ENCODE results near the gene TIPRL.
"Not testable (repeated sequence)": the region's sequence is repeated elsewhere in the genome, so short reads cannot be mapped to it uniquely, and the experiment has no call there.

TIPRL gene

DNA sequence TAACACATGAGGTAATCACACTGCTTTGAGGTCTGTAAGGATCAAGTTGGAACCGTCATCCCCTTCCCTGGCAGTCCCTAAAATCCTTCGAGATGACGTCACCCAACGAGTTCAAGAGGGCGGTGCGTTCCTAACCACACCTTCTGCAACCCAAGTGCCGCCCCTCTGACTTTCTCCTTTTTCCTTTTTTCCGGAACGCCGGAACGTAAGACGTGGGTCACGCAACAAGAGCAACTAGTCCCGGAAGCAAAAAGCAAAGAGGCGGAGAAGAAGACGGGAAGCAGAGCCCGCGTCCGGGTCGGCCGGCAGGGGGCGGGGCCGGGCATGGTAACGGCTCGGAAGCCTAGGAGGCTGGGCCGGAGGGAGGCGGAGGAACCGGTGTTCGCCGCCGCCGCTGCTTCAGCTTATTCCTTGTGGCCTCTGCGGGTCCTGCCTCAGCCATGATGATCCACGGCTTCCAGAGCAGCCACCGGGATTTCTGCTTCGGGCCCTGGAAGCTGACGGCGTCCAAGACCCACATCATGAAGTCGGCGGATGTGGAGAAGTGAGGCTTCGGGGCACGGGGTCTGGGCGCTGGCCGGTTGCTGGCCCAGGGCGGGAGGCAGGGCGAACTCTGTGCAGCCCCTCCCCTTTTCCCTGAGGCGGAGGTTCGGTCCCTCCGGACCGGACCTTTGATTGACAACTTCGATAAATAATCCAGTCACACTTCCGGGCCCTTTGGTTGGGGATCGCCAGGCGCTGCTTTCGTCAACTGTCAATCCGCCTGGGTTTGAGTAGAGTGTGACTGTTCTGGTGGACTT is at the start of gene TIPRL:
Gene TIPRL, plus strand, starts transcription at position 325 of the 800 bp plus-strand sequence. Its CDS starts 116 bp downstream, at position 441.
- peak; percentile 95 for DNase-seq

DNA sequence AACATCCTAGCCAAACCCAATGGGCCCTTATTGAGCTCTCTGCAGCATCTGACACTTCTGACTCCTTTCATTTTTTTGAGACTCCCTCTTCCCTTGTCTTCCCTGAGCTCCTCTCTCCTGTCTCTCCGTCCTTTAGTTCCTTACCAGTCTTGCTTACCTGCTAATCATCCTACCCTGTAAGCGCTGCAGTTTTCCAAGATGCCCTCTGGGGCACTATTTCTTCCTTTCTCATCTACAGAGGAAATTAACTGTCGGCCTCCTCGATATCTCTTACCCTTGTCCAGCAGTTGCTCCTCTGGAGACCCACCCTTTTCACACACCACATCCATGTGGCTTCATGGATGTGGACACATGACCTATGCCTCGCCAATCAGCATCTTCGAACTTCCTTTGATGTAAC is 48.8 kb upstream of the TIPRL start:
- no peak for DNase-seq

DNA sequence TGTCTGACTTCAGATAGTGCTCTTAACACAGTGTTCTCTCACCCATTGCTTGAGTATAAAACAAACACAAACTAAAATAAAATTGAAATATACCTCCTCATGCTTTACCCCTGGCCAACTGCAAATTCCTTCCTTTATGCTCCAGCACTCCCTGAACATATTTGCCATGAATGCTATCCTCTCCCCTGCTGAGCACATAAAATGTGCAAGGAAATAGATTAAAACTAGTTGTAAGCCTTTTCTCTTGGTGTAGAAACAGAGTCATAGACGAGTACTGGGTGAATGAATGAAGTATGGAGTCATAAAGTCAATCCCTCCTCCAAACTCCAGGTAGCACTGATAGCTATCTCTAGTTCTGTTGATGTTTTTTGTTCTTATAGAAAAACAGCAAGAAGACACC is 44.6 kb upstream of the TIPRL start:
- no peak for DNase-seq

DNA sequence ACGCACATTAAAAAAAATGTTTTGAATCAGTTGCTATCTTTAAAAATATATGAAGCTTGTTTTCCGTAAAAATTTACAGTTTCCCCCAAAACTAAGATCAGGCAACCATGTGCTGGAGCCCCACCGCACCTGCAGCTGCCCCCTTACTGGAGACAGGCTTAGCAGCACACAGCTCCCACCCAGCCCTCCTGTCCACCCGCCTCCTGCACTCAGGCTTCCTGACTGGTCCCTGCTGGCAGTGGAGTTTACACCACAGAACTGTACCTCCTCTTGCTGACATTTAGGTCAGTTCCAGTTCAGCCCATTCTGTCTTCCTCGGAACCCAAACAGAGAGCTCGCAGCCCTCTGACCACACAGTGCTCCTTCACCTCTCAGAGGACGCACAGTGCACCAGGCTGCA is 44.1 kb upstream of the TIPRL start:
- no peak for DNase-seq

DNA sequence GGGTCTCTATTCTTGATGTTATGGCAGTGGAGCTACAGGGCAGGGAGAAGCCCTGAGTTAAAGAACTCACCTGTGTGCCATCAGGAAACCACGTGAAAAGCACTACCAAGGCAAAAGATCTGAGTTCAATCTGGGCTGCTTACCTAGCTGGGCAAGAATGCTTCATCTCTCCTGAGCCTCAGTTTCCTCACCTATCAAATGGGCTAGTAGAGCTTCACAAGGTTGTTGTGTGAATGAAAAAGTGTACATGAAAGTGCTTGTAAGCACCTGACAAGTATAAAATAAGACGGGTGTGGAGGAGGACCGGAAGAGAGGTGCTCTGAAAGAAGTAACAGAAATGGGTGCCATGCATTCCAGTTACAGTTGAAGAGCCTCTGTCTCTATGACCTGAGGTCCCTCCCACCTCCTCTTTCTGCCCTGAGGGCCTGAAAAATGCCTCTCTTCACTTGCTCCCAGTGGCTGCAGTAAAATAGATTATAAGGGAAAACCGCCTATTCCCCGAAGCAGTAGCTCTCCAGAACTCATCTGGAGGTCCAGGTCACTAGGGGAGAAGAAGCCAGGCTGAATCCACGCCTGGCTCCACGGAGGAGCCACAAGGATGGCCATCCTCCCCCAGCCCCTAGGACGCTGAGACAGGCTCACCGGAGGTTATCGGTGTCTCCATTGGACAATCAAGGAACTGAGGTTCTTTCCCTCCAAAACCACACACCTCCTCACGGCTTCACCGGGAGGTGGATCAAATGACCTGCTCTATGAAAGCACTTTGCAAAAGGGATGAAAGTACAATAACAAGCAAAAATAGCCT is 43.4 kb upstream of the TIPRL start:
- no peak for DNase-seq

DNA sequence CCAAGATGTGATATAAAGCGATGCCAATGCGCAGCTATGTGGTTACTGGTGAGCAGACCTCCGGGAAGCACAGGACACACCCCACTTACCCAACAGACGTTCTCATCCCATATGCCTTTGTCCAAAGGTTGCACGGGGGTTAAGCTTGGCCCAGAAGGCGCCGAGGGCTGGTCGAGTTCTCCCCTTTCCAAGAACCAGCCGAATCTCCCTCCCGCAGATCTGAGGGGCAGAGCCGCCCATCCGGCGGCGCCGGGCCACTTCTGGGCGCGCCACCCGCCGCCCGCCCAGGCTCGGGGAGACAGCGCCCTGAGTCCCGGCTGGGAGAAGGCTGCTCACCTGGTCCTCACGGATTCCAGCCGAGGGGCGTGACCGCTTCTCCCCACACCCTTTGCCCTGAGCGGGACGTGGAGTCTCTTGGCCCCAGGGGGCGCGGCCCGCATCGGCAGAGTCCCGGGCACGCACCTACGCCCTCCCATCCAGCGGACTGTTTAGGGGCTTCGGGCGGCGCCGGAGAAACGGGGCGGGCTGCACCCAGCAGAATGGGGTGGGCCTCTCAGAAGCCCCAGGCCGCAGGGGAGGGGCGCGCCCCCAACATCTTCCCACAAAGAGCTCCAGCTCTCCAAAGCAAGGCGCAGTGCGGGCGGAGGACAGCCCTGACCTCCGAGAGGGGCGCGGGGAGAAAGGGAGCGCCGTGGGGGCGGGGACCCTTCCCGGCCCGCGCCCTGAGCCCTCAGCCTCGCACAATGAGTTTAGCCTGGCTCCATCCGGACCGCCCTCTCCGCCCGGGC is 42.6 kb upstream of the TIPRL start:
- DNase-seq, result peak; percentile 15

DNA sequence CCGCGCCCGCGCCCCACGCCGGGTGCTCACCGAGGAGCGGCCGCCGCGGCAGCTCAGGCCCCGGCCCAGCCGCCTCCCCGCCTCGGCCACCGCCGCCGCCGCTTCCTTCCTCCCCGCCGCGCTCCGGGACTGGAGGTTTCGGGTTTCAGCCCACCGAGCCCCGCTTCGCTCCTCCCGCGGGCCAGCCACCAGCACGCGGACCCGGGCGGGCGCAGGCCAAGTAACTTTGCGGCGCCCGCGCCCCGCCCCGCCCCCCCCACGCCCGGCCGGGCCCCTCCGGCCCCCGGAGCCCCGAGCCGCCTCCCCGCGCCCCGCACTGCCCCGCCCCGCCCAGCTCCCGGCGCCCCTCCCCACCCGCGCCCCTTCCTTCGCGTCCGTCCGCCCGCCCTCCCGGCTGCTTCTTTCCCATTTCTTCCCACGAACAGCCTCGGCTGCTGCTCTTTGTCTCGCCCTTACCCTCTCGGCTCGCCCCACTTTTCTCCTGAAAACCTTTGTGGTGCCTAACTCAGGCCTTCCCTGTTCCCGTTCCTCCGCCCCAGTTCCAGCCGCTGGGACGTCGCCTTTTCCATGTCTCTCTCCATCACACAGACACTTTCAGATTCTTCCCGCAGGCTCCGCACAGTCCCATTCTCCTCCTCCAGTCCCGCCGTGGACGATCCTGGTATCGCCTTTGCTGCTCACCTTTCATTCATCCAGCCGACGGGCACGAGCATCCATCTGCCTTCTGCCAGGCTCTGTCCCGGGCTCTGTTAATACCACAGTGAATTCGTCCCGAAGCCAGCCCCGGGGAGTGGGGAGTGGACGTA is 41.9 kb upstream of the TIPRL start, which contains the start of gene GPR161:
Gene GPR161, minus strand, starts transcription at position 222 of the 806 bp plus-strand sequence. CDS start 32,080 bp downstream, outside the sequence.
- peak; percentile 44 for DNase-seq

DNA sequence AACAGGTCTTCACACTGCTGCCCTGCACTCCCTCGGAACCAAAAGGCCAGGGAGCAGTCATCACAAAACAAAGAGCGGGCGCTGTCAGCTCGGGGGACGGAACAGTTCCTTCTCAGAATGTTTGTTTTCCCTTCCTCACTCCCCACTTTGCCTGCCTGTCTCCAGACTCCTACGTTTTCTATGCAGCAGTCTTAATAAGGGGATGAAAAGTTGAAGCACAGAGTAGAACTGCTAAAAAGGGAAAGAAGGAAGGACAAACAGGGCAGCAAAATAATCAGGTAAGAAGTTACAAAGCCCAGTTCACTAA is 41.3 kb upstream of the TIPRL start:
- no peak for DNase-seq

DNA sequence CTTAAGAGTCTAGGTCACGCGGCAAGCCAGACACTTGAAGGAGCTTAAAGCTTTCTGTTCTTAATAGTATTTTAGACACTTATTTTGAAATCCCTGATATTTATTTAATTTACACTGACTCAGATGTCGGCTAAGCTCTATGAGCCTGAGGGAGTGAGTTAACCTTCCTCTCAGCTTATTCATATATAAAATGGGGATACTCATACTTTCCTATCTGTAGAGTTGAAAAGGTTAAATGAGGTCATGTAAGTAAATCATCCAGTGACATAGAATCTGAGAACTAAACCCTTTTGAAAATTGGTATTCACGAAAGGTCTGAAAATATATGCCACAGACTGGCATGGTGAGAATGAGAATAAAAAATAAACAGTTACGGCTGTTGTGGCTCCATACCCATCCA is 40.6 kb upstream of the TIPRL start:
- no peak for DNase-seq

DNA sequence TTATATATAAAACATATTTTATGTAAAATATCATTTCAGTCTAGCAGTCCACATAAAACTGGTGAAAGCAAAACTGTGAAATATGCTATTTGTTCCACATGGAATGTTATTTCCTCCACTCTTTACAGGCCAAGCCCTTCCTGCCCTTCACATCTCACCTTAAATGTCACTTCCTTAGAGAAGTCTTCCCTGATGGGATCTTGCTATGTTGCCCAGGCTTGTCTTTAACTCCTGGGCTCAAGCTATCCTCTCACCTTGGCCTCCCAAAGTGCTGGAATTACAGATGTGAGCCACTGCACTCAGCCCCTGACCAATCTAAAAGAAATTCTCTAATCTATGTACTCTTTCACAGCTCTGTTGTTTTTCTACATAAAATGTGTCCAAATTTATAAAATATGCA is 39.7 kb upstream of the TIPRL start:
- DNase-seq, result no peak

DNA sequence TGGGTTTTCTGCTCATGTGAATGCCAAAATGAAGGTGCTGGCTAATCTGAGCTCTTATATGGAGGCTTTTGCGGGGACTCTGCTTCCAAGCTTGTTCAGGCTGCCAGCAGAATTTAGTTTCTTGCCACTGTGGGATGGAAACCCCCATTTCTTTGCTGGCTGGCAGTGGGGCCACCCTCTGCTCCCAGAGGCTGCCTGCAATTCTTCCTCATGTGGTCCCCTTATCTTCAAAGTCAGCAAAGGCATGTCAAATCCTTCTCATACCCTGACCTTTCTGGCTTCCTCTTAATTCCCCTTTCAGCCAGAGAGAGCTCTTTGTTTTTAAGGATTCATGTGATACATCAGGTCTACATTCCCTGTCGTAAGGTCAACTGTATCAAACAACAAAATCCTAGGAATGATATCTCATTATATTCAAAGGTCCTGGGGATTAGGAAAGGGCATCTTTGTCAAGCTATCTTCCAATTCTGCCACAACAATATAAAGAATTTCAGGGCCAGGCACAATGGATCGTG is 36.8 kb upstream of the TIPRL start:
- no peak for DNase-seq

DNA sequence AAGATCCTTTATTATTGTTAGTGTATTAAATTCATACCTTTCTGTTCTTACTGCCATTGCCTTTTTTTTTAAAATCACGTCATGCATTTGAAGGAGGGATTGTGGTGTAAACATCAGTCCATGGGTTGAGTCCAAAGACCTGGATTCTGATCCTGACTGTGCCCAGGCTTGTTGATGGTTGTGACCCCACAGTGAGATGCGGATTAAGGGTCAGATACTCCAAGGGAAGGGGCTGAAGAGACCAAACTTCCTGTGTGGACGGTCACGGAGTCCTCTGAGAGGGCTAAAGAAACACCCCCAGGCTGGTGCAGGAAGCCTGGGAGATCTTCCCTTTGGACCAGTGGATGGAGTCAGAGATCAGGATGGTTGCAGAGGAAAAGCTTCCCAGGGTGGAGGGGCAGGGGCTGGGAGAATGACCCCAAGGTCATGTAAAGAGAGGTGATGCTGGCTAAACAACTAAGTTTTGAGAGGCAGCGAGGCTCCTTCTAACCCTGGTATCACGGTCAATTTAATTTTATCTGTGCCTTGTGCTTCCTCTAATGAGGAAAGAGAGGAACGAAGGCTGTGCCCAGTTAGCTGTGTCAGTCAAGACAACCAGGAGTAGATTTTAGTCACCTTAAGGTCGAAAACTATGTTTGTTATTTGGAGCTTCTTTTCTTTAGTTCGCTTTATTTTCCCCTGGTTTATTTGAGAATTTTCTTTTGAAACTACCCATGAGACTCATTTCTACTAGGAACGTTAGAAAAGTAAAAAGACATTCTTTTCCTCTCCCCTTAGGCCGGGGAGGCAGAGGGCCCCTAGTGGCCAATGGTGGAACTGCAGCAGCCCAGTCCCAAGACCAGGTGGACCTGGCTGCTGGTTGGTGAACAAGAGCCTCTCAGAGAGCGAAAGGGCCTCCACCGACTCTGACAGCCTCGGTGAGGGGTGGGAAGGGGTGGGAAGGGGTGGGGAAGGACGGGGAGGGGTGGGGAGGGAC is 33.3 kb upstream of the TIPRL start:
- DNase-seq, result peak; percentile 87

DNA sequence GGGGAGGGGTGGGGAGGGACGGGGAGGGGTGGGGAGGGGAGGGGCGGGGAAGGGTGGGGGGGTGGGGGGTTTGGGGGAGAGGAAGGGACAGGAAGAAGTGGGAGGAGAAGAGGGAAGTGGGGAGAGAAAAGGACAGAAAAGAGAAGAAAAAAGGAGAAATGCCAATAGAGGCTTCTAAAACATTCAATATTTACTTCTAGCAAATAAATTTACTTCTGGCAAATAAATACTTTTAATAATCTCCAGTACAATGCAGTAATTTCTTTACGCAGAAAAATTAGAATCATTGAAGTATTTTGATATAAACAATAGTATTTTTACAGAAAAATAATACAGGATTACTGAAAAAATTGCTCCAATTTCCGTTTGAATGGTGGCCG is 32.6 kb upstream of the TIPRL start:
- no peak for DNase-seq

DNA sequence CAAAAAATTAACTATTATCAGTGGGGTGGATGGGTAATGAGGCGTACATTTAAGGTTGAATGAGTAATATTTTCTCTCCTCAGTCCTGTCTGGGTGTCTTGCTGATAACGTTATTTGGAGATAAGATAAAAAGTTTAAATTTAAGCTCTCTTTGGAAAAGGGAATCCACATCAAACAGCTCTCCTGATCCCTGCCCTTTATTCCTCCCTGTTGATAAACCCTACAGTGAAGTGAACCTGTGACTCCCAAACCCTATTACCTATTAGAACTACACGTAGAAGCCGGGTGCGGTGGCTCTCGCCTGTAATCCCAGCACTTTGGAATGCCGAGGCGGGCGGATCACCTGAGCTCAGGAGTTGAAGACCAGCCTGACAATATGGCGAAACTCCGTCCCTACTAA is 32.1 kb upstream of the TIPRL start:
- DNase-seq, result no peak

DNA sequence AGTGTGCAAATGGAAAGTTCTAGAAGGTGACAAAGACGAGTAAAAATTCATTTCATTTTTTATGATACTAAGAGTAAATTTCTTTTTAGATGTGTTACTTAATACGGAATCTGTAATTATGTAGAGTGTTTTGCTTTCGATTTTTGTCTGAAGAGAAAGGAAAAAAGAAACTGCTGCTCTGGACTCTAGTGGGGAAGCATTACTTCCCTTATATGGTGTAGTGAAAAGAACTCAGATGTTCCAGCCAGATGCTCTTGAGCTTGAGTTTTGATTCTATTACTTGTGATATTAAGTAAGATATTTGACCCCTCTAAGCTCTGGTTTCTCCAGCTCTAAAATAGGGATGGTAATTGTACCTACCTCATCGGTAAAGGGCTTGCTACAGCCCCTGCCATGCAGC is 29.8 kb upstream of the TIPRL start:
- no peak for DNase-seq

DNA sequence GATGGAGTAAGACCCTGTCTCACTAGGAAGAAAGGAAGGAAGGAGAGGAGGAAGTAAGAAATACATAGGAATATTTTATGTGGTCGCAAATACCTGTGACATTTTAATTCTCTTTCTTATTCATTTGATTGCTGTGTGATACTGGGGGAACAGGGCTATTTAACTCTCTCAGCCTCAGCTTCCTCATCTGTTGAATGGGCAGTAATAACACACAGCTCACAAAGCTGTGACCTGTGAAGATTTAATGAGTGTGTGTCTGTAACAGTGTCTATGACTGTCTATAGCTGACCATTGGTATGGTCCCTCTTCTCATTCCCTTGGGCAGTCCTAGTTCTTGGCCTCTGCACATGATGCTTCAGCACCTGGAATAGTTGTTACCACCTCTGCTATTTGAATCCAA is 28.5 kb upstream of the TIPRL start:
- DNase-seq, result no peak

DNA sequence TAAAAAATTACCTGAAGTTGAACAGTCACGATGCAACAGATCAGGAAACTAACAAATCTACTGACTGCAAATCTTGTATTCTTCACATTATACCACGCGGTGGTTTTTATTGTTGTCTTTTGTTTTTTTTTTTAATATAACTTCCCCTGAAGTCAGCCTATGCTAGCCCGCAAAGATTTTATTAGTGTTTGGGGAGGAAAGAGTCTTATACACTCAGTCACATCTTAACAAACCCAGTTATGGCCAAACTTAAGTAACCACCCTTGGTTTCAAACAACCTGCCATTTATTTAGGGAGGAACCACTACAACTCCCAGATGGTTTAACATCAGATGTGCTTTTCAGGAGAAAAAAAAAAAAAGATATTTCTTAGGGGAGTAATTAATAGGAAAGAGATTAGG is 26.8 kb upstream of the TIPRL start:
- no peak for DNase-seq

DNA sequence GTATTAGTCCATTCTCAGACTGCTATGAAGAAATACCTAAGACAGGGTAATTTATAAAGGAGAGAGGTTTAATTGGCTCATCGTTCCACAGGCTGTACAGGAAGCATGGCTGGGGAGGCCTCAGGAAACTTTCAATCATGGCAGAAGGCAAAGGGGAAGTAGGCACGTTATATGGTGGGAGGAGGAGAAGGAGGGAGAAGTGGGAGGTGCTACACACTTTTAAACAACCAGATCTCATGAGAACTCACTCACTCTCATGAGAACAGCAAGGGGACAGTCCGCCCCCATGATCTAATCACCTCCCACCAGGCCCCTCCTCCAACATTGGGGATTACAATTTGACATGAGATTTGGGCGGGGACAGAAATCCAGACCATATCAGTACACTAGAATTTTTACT is 24.1 kb upstream of the TIPRL start:
- DNase-seq, result not testable (repeated sequence)

DNA sequence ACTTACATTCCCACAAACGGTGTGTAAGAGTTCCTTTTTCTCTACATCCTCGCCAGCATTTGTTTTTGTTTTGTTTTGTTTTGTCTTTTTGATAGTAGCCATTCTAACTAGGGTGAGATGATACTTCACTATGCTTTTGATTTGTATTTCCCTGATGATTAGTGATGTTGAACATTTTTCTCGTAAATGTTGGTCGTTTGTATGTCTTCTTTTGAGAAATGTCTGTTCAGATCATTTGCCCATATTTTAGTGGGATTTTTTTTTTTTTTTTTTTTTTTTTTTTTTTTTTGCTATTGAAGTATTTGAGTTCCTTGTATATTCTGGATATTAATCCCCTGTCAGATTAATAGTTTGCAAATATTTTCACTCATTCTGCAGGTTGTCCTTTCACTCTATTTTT is 22.9 kb upstream of the TIPRL start:
- no peak for DNase-seq

DNA sequence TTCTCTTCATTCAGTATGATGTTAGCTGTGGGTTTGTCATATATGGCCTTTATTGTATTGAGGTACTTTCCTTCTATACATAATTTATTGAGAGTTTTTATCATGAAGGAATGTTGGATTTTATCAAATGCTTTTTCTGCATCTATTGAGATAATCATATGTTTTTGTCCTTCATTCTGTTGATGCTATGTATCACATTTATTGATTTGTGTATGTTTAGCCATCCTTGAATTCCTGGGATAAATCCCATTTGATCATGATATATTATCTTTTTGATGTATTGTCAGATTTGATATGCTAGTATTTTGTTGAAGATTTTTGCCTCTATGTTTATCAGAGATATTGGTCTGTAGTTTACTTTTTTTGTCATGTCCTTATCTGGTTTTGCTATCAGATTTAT is 21.1 kb upstream of the TIPRL start:
- no peak for DNase-seq

DNA sequence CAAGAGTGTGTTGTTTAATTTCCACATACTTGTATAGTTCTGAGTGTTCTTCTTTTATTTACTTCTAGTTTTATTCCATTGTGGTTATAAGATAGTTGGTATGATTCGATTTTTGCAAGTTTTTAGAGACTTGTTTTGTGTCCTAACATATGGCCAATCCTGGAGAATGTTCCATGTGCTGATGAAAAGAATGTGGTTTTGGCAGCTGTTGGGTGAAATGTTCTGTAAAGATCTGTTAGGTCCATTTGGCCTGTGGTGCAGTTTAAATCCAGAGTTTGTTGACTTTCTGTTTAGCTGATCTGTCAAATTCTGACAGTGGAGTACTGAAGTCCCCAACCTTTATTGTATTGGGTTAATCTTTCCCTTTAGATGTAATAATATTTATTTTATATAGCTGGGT is 19.5 kb upstream of the TIPRL start:
- DNase-seq, result no peak

All from CD4-positive, alpha-beta T cell treated with Interleukin-6 for 4 hours (primary cell).